Right lobe of liver (tissue), 4 donors: ENCODE data around the gene AUH.

Source experiments
- CTCF ChIP-seq, 4 donors: fragments of 200-600 bp in 3 of 4; fragments of 450-650 bp in 1 of 4; IDR thresholded peaks; one replicate each; pipeline versions ENCODE4 v1.5.1 to v1.8.0; 2016 to 2022; ENCODE audit warnings: antibody characterized with exemption in 4 of 4, mild to moderate bottlenecking in 2 of 4
- POLR2A ChIP-seq: fragments of 450-650 bp; IDR thresholded peaks from one replicate; pipeline ENCODE4 v1.6.1; 2017; ENCODE audit warnings: antibody characterized with exemption, mild to moderate bottlenecking
- donor health status: DM: no; HTN: no; CAD: no.
- donor health status: DM: no; HTN: no; CAD: no.
- donor health status: DM: no; HTN: yes; CAD: no.

- TF ChIP-seq CTCF (IDR thresholded peaks at IDR 0.05) = no peak
- TF ChIP-seq POLR2A = no peak
These were observed 103.3 kb downstream of the AUH start for GRCh38 chr9:91258451-91258850.
